IPS-18c (cell line): Measurements from ENCODE around the gene GOLGA3.
"Not testable (repeated sequence)": the region's sequence is repeated elsewhere in the genome, so short reads cannot be mapped to it uniquely, and the experiment has no call there.

Source experiments
- H3K4me3 ChIP-seq: 2 replicates; pipeline ENCODE4 v1.7.0; 2013; ENCODE audit warnings: low read depth, mild to moderate bottlenecking, low read length, moderate library complexity; ENCODE audit not compliant: insufficient read depth
- H3K9me3 ChIP-seq: one replicate; pipeline ENCODE4 v1.6.1; 2013; ENCODE audit warnings: mild to moderate bottlenecking, low read length, moderate library complexity; ENCODE audit not compliant: control insufficient read depth, insufficient read depth

The GOLGA3 gene

DNA sequence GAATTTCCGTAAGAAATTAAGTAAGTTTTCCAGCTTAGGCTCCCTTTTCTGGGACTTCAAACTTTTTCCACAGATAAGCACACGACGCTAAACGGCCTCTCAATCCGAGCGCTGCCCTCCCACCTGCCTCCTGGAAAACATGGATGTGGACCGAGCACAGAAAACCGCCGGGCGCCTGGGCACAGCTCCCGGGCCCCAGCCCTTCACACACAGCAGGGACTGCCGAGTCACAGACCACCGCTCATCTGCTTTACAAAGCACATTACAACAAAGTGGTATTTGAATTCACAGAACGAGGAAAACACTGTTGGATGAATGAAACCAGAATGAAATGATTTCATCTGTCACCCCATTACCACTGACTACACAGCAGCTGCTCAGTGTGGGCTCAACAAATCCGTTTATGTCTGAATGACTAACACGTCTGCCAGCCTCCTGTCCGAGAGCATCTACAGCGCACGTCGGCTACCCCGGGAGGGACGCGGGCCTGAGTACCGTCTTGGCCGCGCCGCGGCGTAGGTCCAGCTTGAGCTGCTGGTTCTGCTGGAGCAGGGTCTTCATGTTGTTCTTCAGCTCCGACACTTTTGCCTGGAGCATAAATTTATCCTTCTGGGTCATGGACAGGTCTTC is 53.9 kb downstream of the GOLGA3 start:
- Histone ChIP-seq H3K4me3 (no peak overlapping the region), H3K9me3 (peaks cover 2% of the 10 kb centered on the region)

DNA sequence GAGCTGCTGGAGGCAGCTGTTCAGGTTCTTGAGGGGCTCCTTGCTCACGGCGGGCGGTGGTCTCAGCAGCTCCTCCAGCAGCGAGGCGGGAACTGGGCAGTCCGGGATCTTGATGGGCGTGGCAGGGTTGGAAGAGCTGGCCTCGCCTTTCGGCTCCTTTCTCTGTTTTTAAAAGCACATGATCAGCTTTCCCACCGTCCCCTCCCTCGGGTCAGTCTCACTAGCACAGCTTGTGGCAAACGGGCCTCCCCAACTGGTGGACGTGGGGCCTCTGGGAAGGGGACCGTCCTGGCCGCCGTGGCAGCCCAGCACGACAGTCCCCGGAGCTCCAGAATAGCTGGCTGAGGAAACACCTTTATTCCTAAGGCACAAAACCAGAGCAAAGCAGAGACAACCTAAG is 54.5 kb downstream of the GOLGA3 start:
- H3K4me3 ChIP-seq, result no peak overlapping the region

DNA sequence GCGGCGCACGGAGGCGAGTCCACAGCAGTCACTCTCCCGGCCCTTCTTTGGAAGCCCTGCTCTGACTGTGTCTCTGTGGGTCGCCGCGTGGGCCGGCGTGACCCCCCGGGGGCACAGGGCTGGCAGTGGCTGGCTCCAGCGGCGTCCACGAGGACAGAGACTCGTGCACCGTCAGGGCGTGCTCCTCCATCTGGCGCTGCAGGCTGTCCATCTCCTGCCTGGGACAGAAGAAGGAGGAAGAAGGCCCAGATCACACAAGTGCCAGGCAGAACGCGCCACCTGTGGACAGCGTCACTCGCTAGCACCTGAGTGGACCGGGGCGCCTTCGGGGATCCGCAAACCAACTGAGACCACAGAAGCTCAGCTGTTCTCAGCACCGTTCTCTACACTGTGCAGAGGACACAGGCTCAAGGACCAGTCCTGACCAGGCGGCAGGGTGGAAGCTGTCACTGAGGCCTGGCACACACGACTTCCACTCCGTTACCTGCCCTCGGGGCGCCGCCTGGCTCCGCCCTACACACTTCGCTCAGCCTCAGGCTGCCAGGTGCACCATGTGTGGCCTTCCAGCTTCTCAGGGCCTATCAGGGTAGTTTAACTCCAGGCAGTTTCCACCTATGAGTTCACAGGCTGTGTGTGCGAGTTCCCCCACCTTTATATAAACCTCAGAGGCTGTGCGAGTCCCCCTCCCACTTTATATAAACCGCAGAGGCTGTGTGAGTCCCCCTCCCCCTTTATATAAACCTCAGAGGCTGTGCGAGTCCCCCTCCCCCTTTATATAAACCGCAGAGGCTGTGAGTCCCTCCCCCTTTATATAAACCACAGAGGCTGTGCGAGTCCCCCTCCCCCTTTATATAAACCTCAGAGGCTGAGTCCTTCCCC is 55.4 kb downstream of the GOLGA3 start:
- H3K9me3 ChIP-seq, result peaks cover 2% of the 10 kb centered on the region
- H3K4me3 ChIP-seq, result no peak overlapping the region

More for the DNA sequence above, 54.5 kb downstream of the GOLGA3 start:
- peaks cover 2% of the 10 kb centered on the region for H3K9me3 ChIP-seq

- H3K9me3 ChIP-seq, result peaks cover 2% of the 10 kb centered on the region
- no peak overlapping the region for H3K4me3 ChIP-seq
Measured at GRCh38 chr12:132772606-132773005, 56.1 kb downstream of the GOLGA3 start.

- H3K9me3 ChIP-seq, result peaks cover 2% of the 10 kb centered on the region
- no peak overlapping the region for H3K4me3 ChIP-seq
Measured at GRCh38 chr12:132771126-132771838, 57.4 kb downstream of the GOLGA3 start.

- Histone ChIP-seq H3K9me3 (no peaks in the 10 kb centered on the region), H3K4me3 (no peak overlapping the region)
Measured at GRCh38 chr12:132766380-132767085, 62.1 kb downstream of the GOLGA3 start.

DNA sequence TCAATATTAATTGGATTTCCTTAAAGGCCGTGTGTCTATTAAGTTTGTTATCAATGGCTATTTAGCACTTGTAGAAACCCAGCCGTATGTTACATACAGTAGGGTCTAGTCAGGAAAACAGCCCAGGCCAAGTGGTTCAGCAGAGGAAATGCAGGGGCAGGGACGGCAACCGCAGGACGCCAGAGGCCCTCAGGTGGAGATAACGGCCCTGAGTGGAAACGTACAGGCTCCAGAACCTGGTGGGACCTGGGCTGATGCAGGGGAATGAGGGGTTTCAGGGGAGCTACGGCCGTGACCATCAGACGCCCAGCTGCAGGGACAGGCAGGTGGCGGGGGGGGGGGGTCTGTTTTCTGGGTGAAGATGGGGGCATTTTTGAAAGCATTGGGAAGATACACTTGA is 63.3 kb downstream of the GOLGA3 start:
- Histone ChIP-seq H3K4me3 (no peak overlapping the region), H3K9me3 (no peaks in the 10 kb centered on the region)

- Histone ChIP-seq H3K4me3 (no peak overlapping the region), H3K9me3 (no peaks in the 10 kb centered on the region)
Measured at GRCh38 chr12:132764231-132764630, 64.4 kb downstream of the GOLGA3 start.

- peak overlapping the region; percentile 70 for H3K4me3 ChIP-seq
Measured at GRCh38 chr12:132761921-132762583, 66.6 kb downstream of the GOLGA3 start.

DNA sequence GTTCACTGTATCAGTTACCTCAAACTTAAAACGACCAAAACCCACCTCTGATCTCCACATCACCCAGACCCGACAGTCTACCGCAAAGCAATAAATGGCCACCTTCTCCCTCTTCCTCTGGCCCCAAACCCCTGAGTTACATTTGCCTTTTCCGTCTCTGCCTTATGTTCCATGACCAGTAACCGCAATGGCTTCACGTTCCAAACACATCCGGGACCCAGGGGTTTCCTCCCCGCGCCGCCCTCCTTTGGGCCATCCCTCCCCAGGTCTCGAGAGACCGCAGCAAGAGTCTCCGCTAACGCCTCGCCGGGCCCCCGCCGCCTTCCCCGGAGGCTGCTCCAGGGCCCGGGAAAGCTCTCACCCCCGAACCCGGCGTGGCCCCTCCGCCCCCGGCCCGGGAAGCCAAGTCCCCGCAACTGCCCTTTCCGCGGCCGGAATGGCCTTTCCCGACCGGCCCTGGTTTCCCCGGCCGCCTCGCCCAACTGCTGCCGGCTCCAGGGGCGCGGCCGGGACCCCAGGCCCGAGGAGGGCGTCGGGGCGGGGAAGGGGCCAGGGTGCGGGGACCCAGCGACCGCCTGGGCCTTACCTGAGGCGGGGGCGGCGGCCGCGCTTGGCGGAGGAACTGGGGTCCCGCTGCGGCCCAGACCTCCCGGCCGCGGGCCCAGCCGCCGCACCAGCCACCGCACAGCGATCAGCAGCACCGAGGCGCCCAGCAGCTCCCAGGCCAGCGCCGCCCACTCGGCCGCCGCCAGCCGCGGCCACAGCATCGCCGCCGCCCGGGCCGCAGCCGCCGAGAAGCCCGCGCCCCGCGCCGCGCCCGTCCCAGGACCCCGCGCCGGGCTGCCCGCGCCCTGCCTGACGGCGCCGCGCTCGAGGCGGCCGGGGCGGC is 67.4 kb downstream of the GOLGA3 start, which contains the start of gene ANKLE2:
Gene ANKLE2, minus strand, starts transcription at position 801 of the 889 bp plus-strand sequence. Its CDS starts 34 bp downstream, at position 767.
- no peaks in the 10 kb centered on the region for H3K9me3 ChIP-seq

More at GRCh38 chr12:132761921-132762583, 66.6 kb downstream of the GOLGA3 start:
- no peaks in the 10 kb centered on the region for H3K9me3 ChIP-seq

GRCh38 chr12:132759359-132759758 is 69.3 kb downstream of the GOLGA3 start:
- Histone ChIP-seq H3K9me3 (no peaks in the 10 kb centered on the region), H3K4me3 (no peak overlapping the region)

More for the DNA sequence above, 67.4 kb downstream of the GOLGA3 start, which contains the start of gene ANKLE2:
- peak within 1 kb of the TSS; percentile 85 for H3K4me3 ChIP-seq

GRCh38 chr12:132758825-132759224 is 69.8 kb downstream of the GOLGA3 start:
- not testable (repeated sequence) for H3K4me3 ChIP-seq, H3K9me3 ChIP-seq

DNA sequence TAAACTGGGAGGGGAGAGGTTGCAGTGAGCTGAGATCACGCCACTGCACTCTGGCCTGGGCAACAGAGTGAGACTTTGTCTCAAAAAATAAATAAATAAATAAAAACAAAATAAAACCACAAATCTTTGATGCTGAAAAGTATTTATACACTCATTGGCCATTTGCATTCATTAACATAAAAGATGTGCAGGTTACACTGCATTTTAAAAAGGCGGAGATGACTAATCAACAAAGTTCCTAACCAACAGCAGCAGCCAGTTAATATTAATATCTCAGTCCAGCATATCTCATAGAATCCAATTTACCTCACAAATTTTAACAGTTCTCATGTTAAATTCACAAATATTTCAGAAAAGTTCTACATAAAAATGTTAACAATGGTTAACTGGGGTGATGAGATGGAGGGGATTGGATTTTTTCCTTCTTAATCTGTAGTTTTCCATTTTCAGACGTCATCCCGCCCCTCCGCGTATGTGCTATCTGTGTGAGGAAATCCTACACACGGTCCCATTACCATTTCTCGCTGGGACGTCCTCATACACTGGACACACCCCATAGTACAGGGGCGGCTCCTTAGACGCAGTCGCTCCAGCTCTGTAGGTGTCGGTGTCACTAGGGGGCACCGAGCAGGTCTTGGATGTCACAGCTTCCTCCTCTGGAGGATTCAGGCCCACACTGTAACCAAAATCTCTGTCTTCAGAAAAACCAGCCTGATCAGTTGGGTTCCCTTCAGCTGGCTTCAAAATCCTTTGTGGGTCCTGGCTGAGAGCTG is 74.3 kb downstream of the GOLGA3 start:
- Histone ChIP-seq H3K4me3 (no peak overlapping the region), H3K9me3 (no peaks in the 10 kb centered on the region)

DNA sequence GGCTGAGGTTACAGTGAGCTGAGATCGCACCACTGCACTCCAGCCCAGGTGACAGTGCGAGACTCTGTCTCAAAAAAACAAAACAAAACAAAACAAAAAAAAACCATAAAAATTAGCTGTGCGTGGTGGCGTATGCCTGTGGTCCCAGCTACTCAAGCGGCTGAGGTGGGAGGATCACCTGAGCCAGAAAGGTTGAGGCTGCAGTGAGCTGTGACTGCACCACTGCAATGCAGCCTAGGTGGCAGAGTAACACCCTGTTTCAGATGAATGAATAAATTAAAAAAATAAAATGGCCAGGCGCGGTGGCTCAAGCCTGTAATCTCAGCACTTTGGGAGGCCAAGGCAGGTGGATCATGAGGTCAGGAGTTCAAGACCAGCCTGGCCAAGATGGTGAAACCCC is 75.0 kb downstream of the GOLGA3 start:
- not testable (repeated sequence) for H3K4me3 ChIP-seq, H3K9me3 ChIP-seq

DNA sequence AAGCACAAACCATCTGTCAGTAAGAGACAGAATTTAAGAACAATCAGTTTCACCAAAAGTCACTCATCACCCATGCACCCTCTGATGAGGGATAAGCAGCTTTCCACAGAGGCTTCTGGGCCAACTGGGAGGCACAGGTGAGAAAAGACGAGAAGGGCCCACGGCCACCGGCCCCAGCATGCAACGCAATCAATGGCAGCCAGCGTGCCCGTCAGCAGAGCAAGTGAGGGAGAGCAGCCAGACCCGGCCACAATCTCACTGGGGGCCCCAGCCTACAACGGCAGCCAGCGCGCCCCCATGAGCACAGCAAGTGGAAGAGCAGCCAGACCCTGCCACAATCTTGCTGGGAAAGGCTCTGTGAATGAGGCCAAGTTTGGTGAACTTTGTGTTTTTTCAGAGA is 80.3 kb downstream of the GOLGA3 start:
- H3K4me3 ChIP-seq, result no peak overlapping the region

More for the DNA sequence above, 80.3 kb downstream of the GOLGA3 start:
- no peaks in the 10 kb centered on the region for H3K9me3 ChIP-seq
